GM18519 (cell line): ENCODE measurements around the gene PSAPL1.
"Not testable (repeated sequence)": the region's sequence is repeated elsewhere in the genome, so short reads cannot be mapped to it uniquely, and the experiment has no call there.

Experiments used
- ATAC-seq: cut with Tn5 transposase; IDR thresholded peaks from one replicate; pipeline ENCODE4 v1.9.1; 2021; ENCODE audit warnings: mild to moderate bottlenecking, moderate library complexity; ENCODE audit not compliant: unreplicated experiment, low FRiP score

The PSAPL1 gene

DNA sequence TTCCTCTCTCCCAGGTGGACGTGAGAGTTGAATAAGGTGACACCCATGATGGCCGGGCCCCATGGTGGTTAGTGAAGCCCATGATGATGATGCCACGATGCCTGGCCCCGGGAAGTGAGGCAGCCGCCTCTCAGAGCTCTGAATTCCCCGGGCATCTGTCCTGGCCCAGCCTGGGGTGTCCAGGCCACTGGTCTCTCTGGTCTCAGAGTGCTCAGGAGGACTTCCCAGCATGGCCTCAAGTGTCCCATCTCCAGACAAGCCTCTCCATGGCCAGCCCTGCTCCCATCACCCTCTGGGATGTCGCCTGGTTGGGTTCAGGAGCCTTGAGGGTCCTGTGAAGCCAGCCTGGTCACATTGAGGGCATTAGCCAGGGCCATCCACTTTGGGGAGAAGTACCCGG lies 24.7 kb upstream of the PSAPL1 start:
- no peak for ATAC-seq

GRCh38 chr4:7458477-7458876 lies 23.7 kb upstream of the PSAPL1 start:
- ATAC-seq, result no peak

GRCh38 chr4:7458066-7458425 lies 23.3 kb upstream of the PSAPL1 start:
- ATAC-seq, result no peak

DNA sequence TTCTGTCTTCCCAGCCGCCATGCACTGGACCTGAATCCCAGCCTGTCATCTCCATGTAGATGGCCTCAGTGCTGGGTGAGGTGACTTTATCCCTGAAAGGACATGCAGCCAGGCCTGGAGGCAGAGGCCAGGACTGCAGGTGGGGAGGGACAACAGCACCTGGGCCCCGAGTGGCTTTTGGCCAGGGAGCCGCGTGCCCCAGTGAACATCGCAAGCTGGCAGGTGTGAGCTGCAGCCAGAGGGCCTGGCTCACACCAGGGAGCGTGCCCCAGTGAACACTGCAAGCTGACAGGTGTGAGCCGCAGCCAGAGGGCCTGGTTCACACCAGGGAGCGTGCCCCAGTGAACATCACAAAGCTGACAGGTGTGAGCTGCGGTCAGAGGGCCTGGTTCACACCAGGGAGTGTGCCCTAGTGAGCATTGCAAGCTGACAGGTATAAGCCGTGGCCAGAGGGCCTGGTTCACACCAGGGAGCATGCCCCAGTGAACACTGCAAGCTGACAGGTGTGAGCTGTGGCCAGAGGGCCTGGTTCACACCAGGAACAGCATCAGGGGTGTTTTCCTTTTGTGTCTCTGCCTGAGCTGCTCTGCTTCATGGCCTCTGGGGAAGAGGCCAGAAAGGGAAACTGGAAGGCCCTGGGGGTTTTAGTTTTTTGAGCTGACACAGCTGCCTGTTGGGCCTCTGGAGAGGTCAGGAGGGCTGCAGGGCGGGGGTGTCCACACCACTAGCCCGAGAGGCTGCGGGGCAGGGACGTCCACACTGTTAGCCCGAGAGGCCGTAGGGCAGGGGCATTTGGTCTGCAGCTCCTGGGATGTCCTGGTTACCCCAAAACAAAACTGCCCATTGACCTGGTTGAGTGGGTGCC lies 22.7 kb upstream of the PSAPL1 start:
- ATAC-seq, result no peak

- ATAC-seq, result not testable (repeated sequence)
Measured at GRCh38 chr4:7452802-7453201, 18.1 kb upstream of the PSAPL1 start.

GRCh38 chr4:7451800-7452199 lies 17.1 kb upstream of the PSAPL1 start:
- no peak for ATAC-seq

- ATAC-seq, result no peak
Measured at GRCh38 chr4:7451434-7451789, 16.7 kb upstream of the PSAPL1 start.

- no peak for ATAC-seq
Measured at GRCh38 chr4:7450775-7451433, 16.2 kb upstream of the PSAPL1 start.

DNA sequence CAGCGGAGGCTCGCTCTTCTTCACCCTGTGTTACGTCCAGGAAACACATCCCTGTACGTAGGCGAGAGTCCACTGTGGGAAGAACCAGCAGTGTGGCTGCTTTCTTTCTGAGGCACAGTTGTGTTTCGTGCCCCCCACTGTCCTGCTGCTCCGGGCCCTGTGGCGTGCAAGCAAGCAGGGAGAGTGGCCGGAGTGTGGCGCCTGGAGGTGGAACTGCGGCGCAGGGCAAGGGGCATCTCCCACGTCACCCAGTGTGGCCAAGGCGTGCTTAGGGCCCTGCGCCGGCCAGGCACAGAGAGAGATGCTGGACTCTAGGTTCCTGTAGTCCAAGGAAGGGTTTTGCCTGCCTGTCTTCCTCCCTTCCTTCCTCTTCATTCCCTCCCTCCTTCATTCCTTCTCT lies 13.3 kb upstream of the PSAPL1 start:
- no peak for ATAC-seq

DNA sequence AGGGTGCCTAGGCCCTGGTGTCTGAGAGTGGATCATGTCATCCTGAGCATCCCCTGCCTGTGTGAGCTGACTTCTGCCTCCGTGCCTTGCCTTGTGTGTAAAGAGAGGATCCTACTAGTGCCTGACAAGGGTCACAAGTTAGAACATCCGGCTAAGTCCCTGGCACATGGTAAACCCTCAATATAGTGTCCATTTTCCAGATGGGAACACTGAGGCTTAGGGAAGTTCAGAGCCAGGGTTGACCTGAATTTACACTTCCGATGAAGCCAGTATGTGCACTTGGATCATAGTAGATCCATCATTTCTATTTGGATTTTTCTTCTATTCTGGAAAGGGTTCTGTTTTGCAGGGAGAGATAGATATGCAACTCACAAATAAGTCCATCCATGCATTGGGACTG lies 12.5 kb upstream of the PSAPL1 start:
- no peak for ATAC-seq

DNA sequence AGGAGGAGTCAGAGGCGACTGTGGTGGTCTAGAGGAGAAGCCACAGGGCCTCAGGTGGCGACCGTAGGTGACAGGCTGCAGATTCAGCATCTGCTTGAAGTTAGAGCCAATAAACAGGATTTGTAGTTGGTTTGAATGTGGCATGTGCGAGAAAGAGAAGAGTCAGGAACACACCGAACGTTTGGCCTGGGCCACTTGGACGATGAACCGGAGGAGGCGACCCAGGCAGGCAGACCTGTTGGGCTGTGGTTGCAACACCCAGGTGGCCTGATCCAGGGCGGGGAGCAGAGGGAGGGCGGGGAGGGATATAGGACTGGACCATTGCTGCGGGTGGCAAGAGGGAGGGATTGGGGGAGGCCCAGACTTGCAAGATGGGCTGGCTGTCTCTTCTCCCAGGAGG lies 10.0 kb upstream of the PSAPL1 start:
- no peak for ATAC-seq

GRCh38 chr4:7444314-7444713 lies 9.6 kb upstream of the PSAPL1 start:
- no peak for ATAC-seq

DNA sequence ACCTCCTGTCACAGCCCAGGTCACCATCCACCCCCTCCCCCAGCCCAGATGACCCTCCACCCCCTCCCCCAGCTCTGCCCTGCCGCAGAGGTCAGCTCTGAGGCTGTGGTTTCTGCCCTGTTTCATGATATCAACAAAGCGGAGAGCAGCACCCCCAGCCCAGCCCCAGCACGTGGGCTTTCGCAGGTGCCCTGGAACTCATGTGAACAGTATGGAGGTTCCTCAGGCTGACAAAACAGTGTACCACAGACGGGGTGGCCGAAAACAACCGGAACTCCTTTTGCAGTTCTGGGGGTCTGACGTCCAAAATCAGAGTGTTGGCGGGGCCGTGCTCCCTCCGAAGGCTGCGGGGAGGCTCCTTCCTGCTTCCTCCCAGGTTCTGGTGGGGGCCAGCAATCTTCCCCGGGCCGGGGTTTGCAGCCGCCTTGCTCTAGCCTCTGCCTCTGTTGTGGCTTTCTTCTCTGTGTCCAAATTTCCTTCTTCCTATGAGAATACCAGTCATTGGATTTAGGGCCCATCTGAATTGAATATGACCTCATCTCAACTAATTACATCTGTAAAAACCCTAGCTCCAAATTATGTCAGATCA lies 7.9 kb upstream of the PSAPL1 start:
- ATAC-seq, result no peak

GRCh38 chr4:7441201-7441600 lies 6.5 kb upstream of the PSAPL1 start:
- no peak for ATAC-seq

DNA sequence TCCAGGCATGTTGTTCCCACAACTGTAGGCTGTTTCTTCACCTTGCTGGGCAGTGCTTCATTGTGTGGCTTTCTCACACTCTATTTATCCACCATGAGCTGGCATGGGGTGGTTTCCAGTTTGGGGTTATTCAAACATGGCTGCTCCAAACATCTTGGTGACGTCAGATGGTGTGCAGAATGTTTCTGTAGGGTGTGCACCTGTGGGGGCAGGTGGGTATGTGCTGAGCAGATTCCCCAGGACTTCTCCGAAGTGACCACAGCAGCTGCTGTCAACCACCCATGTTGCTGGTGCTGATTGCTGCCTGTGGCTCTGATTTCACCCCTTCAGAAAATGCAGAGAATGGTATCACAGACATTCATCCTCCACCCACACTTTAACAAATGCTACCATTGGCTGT lies 5.0 kb upstream of the PSAPL1 start:
- ATAC-seq, result no peak

DNA sequence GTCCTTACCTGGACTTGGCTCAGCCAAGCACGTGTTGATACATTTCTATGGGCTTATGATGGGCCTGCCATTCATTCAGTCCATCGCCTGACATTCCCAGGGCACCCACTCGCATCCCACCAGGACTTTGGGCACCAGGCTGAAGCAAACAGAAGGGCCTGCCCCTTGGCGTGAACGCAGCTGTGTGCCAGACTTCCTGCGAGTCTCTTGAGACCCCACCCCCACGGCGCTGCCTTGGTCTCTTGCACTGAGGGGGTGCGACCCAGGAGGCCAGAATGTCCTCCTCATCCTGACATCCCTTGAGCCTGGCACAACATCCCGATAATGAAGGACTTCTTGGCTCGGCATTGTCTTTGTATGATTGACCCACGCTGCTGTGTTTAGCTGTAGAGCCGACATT lies 1.5 kb upstream of the PSAPL1 start:
- no peak for ATAC-seq

DNA sequence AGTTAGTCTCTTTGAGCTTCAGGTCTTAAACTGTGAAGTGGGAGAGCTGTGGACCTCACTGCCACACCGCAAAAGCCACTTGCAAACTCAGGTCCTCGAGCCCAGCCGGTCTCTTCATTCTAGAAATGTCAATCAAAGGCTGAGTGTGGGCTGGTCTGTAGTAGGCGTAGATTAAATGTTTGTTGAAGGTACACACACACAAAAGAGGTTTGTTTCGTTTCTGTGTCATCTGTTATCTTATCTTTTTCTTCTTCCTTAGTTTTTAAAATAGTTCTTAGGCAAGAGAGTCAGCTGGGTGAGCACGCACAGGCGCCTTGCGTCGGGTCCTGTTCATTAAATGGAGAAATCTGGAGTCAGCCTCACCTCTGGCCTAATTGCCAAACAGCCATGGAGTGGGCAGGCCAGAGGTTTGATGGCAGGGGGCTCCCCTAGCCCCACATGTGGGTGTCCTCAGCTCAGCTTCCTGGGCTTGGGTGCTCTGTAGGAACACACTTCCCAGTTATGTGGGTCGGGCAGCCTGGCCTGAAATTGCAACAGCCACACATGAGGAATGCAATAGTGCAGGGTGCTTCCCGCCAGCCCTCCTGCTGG lies 836 bp upstream of the PSAPL1 start:
- no peak for ATAC-seq

- no peak for ATAC-seq
Measured at GRCh38 chr4:7434141-7434765, 477 bp downstream of the PSAPL1 start.

- no peak for ATAC-seq
Measured at GRCh38 chr4:7433376-7434140, 1.2 kb downstream of the PSAPL1 start.
